Fibroblast of lung (primary cell): ENCODE results near the gene PPFIBP1.

Source experiments
- CTCF ChIP-seq, 2 donors: IDR thresholded peaks in 1 of 2; conservative IDR thresholded peaks in 1 of 2; 1 replicate in 1 of 2; 2 replicates in 1 of 2; pipeline ENCODE4 v1.5.1; 2011 to 2012; ENCODE audit warnings: low read length in 2 of 2, control low read depth in 1 of 2, inconsistent platforms in 1 of 2, low read depth in 1 of 2, mild to moderate bottlenecking in 1 of 2
- EZH2 ChIP-seq: IDR thresholded peaks from 2 replicates; pipeline ENCODE4 v1.5.1; 2012; ENCODE audit warnings: low read length, control low read depth, mild to moderate bottlenecking; ENCODE audit errors: missing control alignments

GRCh38 chr12:27575090-27575761, 51.2 kb downstream of the PPFIBP1 start:
- TF ChIP-seq CTCF (conservative IDR thresholded peaks at IDR 0.05 in 1 of 2, IDR thresholded peaks at IDR 0.05 in 1 of 2; ENCODE audit: low read depth in 1 of 2, low read length in 2 of 2) (no peak), EZH2 (no peak)
